ENCODE results near the gene UNK.
"Not testable (repeated sequence)": the region's sequence is repeated elsewhere in the genome, so short reads cannot be mapped to it uniquely, and the experiment has no call there.

- not testable (repeated sequence) for TF ChIP-seq CTCF, POLR2A (IDR thresholded peaks at IDR 0.05)
Measured at GRCh38 chr17:75759978-75760640, 24.5 kb upstream of the UNK start.
